Thyroid gland (tissue), 4 donors: ENCODE data around the gene DPP4. TPM values are rescaled to one million over a fixed set of nuclear protein-coding genes. Genes with fewer than 3 reads are reported as not detected.
"Not testable (repeated sequence)": the region's sequence is repeated elsewhere in the genome, so short reads cannot be mapped to it uniquely, and the experiment has no call there.

Experiments
- DNase-seq, 2 donors: peaks; one replicate each; pipeline ENCODE4 v3.0.0-alpha.2; 2019
- H3K27ac ChIP-seq, 3 donors: fragments of 200-600 bp; sonication (generic); 1 replicate in 2 of 3; 2 replicates in 1 of 3; pipeline ENCODE4 v1.5.1; 2016 to 2019; ENCODE audit warnings: mild to moderate bottlenecking in 1 of 3, moderate library complexity in 1 of 3
- H3K27me3 ChIP-seq: fragments of 200-600 bp; sonication (generic); one replicate; pipeline ENCODE4 v1.5.1; 2019
- H3K36me3 ChIP-seq, 2 donors: fragments of 200-600 bp; sonication (generic); one replicate each; pipeline ENCODE4 v1.5.1; 2016 to 2019
- H3K4me1 ChIP-seq, 2 donors: fragments of 200-600 bp; sonication (generic); one replicate each; pipeline ENCODE4 v1.5.1; 2017 to 2019
- H3K4me3 ChIP-seq, 3 donors: fragments of 200-600 bp; sonication (generic); replicated peaks in 1 of 3; 1 replicate in 2 of 3; 2 replicates in 1 of 3; pipeline ENCODE4 v1.5.1; 2016; ENCODE audit warnings: mild to moderate bottlenecking in 1 of 3
- H3K9me3 ChIP-seq: fragments of 200-600 bp; sonication (generic); one replicate; pipeline ENCODE4 v1.5.1; 2017
- CTCF ChIP-seq, 6 experiments: fragments of 200-600 bp in 3 of 6; fragments of 450-650 bp in 3 of 6; sonication (generic) in 3 of 6; IDR thresholded peaks; one replicate each; pipeline ENCODE4 v1.5.1; 2016 to 2019; ENCODE audit warnings: antibody characterized with exemption in 6 of 6, mild to moderate bottlenecking in 2 of 6, inconsistent platforms in 1 of 6, moderate library complexity in 1 of 6
- POLR2A ChIP-seq, 2 donors: fragments of 450-650 bp; IDR thresholded peaks; one replicate each; pipeline ENCODE4 v1.6.1; 2017; ENCODE audit warnings: antibody characterized with exemption in 2 of 2, mild to moderate bottlenecking in 2 of 2, moderate library complexity in 1 of 2
- WGBS, 2 donors: methylation state at CpG; one replicate each; pipeline ENCODE4 v1.1.5; 2017; 5-methylcytosine and 5-hydroxymethylcytosine counted together
- intact Hi-C: fragments of 100-400 bp; cut with DNase I; formaldehyde crosslinking; loops from one replicate; pipeline ENCODE4 v1.15.1; 2023
- total RNA-seq, 4 donors: library from RNA; depleted of rRNA; stranded (reverse); fragments of >200 nt; gene quantifications; one replicate each; pipeline ENCODE4 v1.2.3, GENCODE V29; 2016

DPP4 gene
- total RNA-seq, 4 donors from 2014 or later, result 3.0 to 12.7 (median 4.4) TPM

DNA sequence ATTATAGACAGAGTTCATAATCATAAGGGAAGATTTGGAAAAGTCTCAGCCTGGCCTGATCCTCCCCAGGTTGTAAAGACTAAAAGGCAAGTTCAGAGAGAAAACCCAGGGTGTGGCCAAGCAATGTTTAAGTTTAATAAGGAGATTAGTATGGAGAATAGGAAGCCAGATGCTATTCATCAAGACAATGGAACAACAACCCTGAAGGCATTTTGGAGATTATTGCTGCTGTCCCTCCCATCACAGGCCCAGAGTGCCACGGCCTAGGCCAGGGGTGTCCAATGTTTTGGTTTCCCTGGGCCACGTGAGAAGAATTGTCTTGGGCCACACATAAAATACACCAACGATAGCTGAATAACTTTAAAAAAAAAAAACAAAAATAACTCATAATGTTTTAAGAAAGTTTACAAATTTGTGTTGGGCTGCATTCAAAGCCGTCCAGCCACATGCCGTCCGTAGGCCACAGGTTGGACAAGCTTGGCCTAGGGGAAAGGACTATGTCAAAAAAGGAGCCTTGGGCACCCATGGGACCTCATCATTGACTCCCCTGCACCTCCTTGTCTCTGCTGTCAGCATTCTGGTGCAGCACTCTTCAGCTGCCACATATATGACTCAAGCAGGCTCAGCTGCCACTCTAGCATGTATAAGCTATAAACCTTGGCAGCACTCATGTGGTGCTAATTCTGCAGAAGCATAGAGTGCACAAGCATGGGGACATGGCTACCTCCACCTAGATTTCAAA, 20.8 kb downstream of the DPP4 start:
- H3K4me3 ChIP-seq, result no peak overlapping the region
- TF ChIP-seq POLR2A (IDR thresholded peaks at IDR 0.05) (no peak), CTCF (IDR thresholded peaks at IDR 0.05) (no peak)
- H3K4me1 ChIP-seq, result no peaks in the 10 kb centered on the region
- DNase-seq, result no peak
- no peak overlapping the region for H3K27ac ChIP-seq
- H3K9me3 ChIP-seq, result no peaks in the 10 kb centered on the region
- no peaks in the 10 kb centered on the region for H3K36me3 ChIP-seq
- intact Hi-C loops, result no loop called here
- 86 to 91% methylated on average over 6 of the region's 6 CpGs for WGBS, 2 donors
- no peaks in the 10 kb centered on the region for H3K27me3 ChIP-seq

GRCh38 chr2:162050513-162050961, 23.5 kb downstream of the DPP4 start:
- no peak for DNase-seq
- no peaks in the 10 kb centered on the region for H3K27me3 ChIP-seq
- no peak overlapping the region for H3K27ac ChIP-seq
- no peak for TF ChIP-seq CTCF (IDR thresholded peaks at IDR 0.05)
- no peak for TF ChIP-seq POLR2A (IDR thresholded peaks at IDR 0.05)
- H3K4me3 ChIP-seq, result no peak overlapping the region
- H3K36me3 ChIP-seq, result no peaks in the 10 kb centered on the region
- intact Hi-C loops, result no loop called here
- H3K4me1 ChIP-seq, result no peaks in the 10 kb centered on the region
- WGBS, 2 donors, result 89 to 91% methylated on average over 8 of the region's 8 CpGs
- no peaks in the 10 kb centered on the region for H3K9me3 ChIP-seq

- H3K9me3 ChIP-seq, H3K4me1 ChIP-seq, H3K36me3 ChIP-seq, H3K27me3 ChIP-seq, intact Hi-C loops, H3K27ac ChIP-seq, H3K4me3 ChIP-seq, DNase-seq: not testable (repeated sequence)
- 93 to 96% methylated on average over 3 of the region's 3 CpGs for WGBS, 2 donors
Measured at GRCh38 chr2:162049089-162049488, 24.9 kb downstream of the DPP4 start.

- H3K36me3 ChIP-seq, result no peaks in the 10 kb centered on the region
- no peaks in the 10 kb centered on the region for H3K9me3 ChIP-seq
- no peak overlapping the region for H3K27ac ChIP-seq
- no peak overlapping the region for H3K4me3 ChIP-seq
- no peaks in the 10 kb centered on the region for H3K4me1 ChIP-seq
- DNase-seq, result no peak
- TF ChIP-seq CTCF (IDR thresholded peaks at IDR 0.05), result no peak
- 83% methylated on average over 4 of the region's 4 CpGs for WGBS, 2 donors
- intact Hi-C loops, result no loop called here
- H3K27me3 ChIP-seq, result no peaks in the 10 kb centered on the region
Measured at GRCh38 chr2:162044586-162044985, 29.4 kb downstream of the DPP4 start.

GRCh38 chr2:162043132-162043531, 30.9 kb downstream of the DPP4 start:
- Histone ChIP-seq H3K9me3 (no peaks in the 10 kb centered on the region), H3K27ac (no peak overlapping the region), H3K27me3 (no peaks in the 10 kb centered on the region), H3K36me3 (no peaks in the 10 kb centered on the region), H3K4me1 (no peaks in the 10 kb centered on the region), H3K4me3 (no peak overlapping the region)
- intact Hi-C loops, result no loop called here
- WGBS, 2 donors, result 78 to 83% methylated on average over 8 of the region's 8 CpGs
- no peak for DNase-seq
- no peak for TF ChIP-seq CTCF (IDR thresholded peaks at IDR 0.05)
- TF ChIP-seq POLR2A (IDR thresholded peaks at IDR 0.05), result no peak
